ENCODE measurements around the gene TSC2.
"Not testable (repeated sequence)": the region's sequence is repeated elsewhere in the genome, so short reads cannot be mapped to it uniquely, and the experiment has no call there.

GRCh38 chr16:2111412-2112335, 63.9 kb downstream of the TSC2 start:
- TF ChIP-seq CTCF, POLR2A, POLR2AphosphoS5 (IDR thresholded peaks at IDR 0.05): not testable (repeated sequence)
